ENCODE data around the gene SMIM28. TPM values are rescaled to one million over a fixed set of nuclear protein-coding genes. Genes with fewer than 3 reads are reported as not detected.
"Not testable (repeated sequence)": the region's sequence is repeated elsewhere in the genome, so short reads cannot be mapped to it uniquely, and the experiment has no call there.

The SMIM28 gene
- total and polyA plus RNA-seq, 9 of the 15 experiments (the other 6 are each of a cell fraction or from before 2014, with no cell fraction given), result not detected

- intact Hi-C loops (cut with micrococcal nuclease), result loop anchor here (5.0 to 10.0 kb wide), 2 partner anchors 97 to 940 kb away; no protein-coding TSS in a partner anchor
- H3K9ac ChIP-seq (ENCODE audit: insufficient read depth in 1 of 2, low read depth in 2 of 2, low read length in 2 of 2); H3K9me3 ChIP-seq (replicated peaks; ENCODE audit: control insufficient read depth, insufficient read depth, low read depth, low read length); H2AFZ ChIP-seq (ENCODE audit: low read depth, low read length); H3K9me1 ChIP-seq (ENCODE audit: control insufficient read depth, insufficient read depth, low read length); H3K4me3 ChIP-seq; H3K36me3 ChIP-seq (ENCODE audit: control insufficient read depth, insufficient read depth, low read length); ATAC-seq; CTCF ChIA-PET (ENCODE audit: low intra/inter-chr PET ratio); H3K4me1 ChIP-seq (replicated peaks in 1 of 2; ENCODE audit: control insufficient read depth in 2 of 2, insufficient read depth in 2 of 2, low read length in 2 of 2); BruUV-seq (replicated peaks); H3K27ac ChIP-seq (ENCODE audit: extremely low read depth, low read depth, low read length); H3K79me2 ChIP-seq (ENCODE audit: control insufficient read depth, insufficient read depth, low read length); H3K4me2 ChIP-seq (ENCODE audit: insufficient read depth, low read length); DNase-seq (ENCODE audit: extremely low read depth in 1 of 4, low spot score in 3 of 4); in situ Hi-C loops (cut with MboI); H4K20me1 ChIP-seq (replicated peaks; ENCODE audit: control insufficient read depth, insufficient read depth, low read length): not testable (repeated sequence)
- H3K27me3 ChIP-seq (ENCODE audit: control insufficient read depth in 2 of 2, insufficient read depth in 2 of 2, low read length in 2 of 2), result peaks cover 41 to 42% of the 10 kb centered on the region in 2 experiments
- 3% methylated on average over 7 of the region's 7 CpGs for WGBS (ENCODE audit: insufficient coverage, low coverage, missing lambda C conversion rate)
- FAIRE-seq, result peak; percentile 6
- POLR2A ChIA-PET, result interaction anchor here (1.0 kb wide), 1 partner anchor 54 kb away, joined by 4 read pairs; no protein-coding TSS in a partner anchor
Observed at GRCh38 chr6:138425256-138425655, 47.6 kb downstream of the SMIM28 start.

GRCh38 chr6:138426500-138427123 is 48.9 kb downstream of the SMIM28 start:
- Histone ChIP-seq H3K4me1 (replicated peaks in 1 of 2; ENCODE audit: control insufficient read depth in 2 of 2, insufficient read depth in 2 of 2, low read length in 2 of 2) (peaks cover 0 to 8% of the 10 kb centered on the region in 2 experiments; a peak in 1 of 5 replicates), H3K4me3 (no peak overlapping the region), H3K36me3 (ENCODE audit: control insufficient read depth, insufficient read depth, low read length) (no peaks in the 10 kb centered on the region), H3K9ac (ENCODE audit: insufficient read depth in 1 of 2, low read depth in 2 of 2, low read length in 2 of 2) (no peak overlapping the region), H2AFZ (ENCODE audit: low read depth, low read length) (no peak overlapping the region), H3K9me3 (replicated peaks; ENCODE audit: control insufficient read depth, insufficient read depth, low read depth, low read length) (no peaks in the 10 kb centered on the region), H3K4me2 (ENCODE audit: insufficient read depth, low read length) (no peak overlapping the region), H3K9me1 (ENCODE audit: control insufficient read depth, insufficient read depth, low read length) (no peaks in the 10 kb centered on the region), H4K20me1 (replicated peaks; ENCODE audit: control insufficient read depth, insufficient read depth, low read length) (no peaks in the 10 kb centered on the region), H3K27me3 (ENCODE audit: control insufficient read depth in 2 of 2, insufficient read depth in 2 of 2, low read length in 2 of 2) (peaks cover 44 to 55% of the 10 kb centered on the region in 2 experiments), H3K79me2 (ENCODE audit: control insufficient read depth, insufficient read depth, low read length) (no peaks in the 10 kb centered on the region), H3K27ac (ENCODE audit: extremely low read depth, low read depth, low read length) (no peak overlapping the region)
- CTCF ChIA-PET (ENCODE audit: low intra/inter-chr PET ratio), result interaction anchor here (0.6 to 0.7 kb wide), 2 partner anchors 39 to 339 kb away, joined by 3 to 6 read pairs; no protein-coding TSS in a partner anchor
- BruUV-seq (replicated peaks), result no TSS peak
- TF ChIP-seq USF2 (CRISPR knock-in tag; IDR thresholded peaks at IDR 0.05) (no peak), RBM14 (IDR thresholded peaks at IDR 0.05; ENCODE audit: borderline replicate concordance, insufficient read depth, low read depth, low read length) (no peak), ZBTB9 (CRISPR knock-in tag; IDR thresholded peaks at IDR 0.05) (no peak), U2AF2 (optimal IDR thresholded peaks at IDR 0.05; ENCODE audit: low read depth, low read length) (no peak)
- ATAC-seq, result no peak
- intact Hi-C loops (cut with micrococcal nuclease) (loop anchor here (5.0 to 10.0 kb wide), 2 partner anchors 96 to 938 kb away; no protein-coding TSS in a partner anchor), in situ Hi-C loops (cut with MboI) (no loop called here)
- no peak for FAIRE-seq
- WGBS (ENCODE audit: insufficient coverage, low coverage, missing lambda C conversion rate), result 1% methylated on average over 5 of the region's 5 CpGs
- DNase-seq (ENCODE audit: extremely low read depth in 1 of 4, low spot score in 3 of 4), result no peak
- POLR2A ChIA-PET, result interaction anchor here (0.6 to 1.7 kb wide), 2 partner anchors 9 to 27 kb away, joined by 3 to 5 read pairs; no protein-coding TSS in a partner anchor
